Esophagus squamous epithelium (tissue), 5 donors: ENCODE results near the gene PTGDR. TPM values are rescaled to one million over a fixed set of nuclear protein-coding genes. Genes with fewer than 3 reads are reported as not detected.

Experiments used
- DNase-seq: peaks from one replicate; lab custom pipeline; 2025; lab: John Stamatoyannopoulos, UW
- H3K27ac ChIP-seq, 4 donors: fragments of 200-600 bp; sonication (generic); one replicate each; pipeline ENCODE4 v1.5.1; 2016 to 2019; ENCODE audit warnings: mild to moderate bottlenecking in 1 of 4
- H3K27me3 ChIP-seq, 4 donors: fragments of 200-600 bp; sonication (generic); 1 replicate in 3 of 4; 2 replicates in 1 of 4; pipeline versions ENCODE4 v1.5.1 to v1.6.0; 2017 to 2021; ENCODE audit warnings: antibody characterized with exemption in 1 of 4
- H3K36me3 ChIP-seq, 3 donors: fragments of 200-600 bp; sonication (generic); one replicate each; pipeline ENCODE4 v1.5.1; 2016 to 2019
- H3K4me1 ChIP-seq, 3 donors: fragments of 200-600 bp; sonication (generic); one replicate each; pipeline ENCODE4 v1.5.1; 2017 to 2019
- H3K4me3 ChIP-seq, 4 donors: fragments of 200-600 bp; sonication (generic); 1 replicate in 3 of 4; 2 replicates in 1 of 4; pipeline ENCODE4 v1.5.1; 2016 to 2019; ENCODE audit warnings: mild to moderate bottlenecking in 2 of 4, moderate library complexity in 1 of 4
- H3K9me3 ChIP-seq, 3 donors: fragments of 200-600 bp; sonication (generic); one replicate each; pipeline ENCODE4 v1.5.1; 2016 to 2019
- CTCF ChIP-seq, 6 experiments: fragments of 450-650 bp in 4 of 6; fragments of 200-600 bp in 2 of 6; sonication (generic) in 2 of 6; IDR thresholded peaks; one replicate each; pipeline ENCODE4 v1.5.1; 2016 to 2019; ENCODE audit warnings: antibody characterized with exemption in 6 of 6, mild to moderate bottlenecking in 4 of 6, moderate library complexity in 4 of 6
- POLR2A ChIP-seq, 4 donors: fragments of 450-650 bp; IDR thresholded peaks; one replicate each; pipeline ENCODE4 v1.6.1; 2017; ENCODE audit warnings: antibody characterized with exemption in 4 of 4, mild to moderate bottlenecking in 4 of 4, moderate library complexity in 3 of 4
- WGBS, 2 donors: methylation state at CpG; one replicate each; pipeline ENCODE4 v1.1.5; 2018; 5-methylcytosine and 5-hydroxymethylcytosine counted together
- intact Hi-C: fragments of 100-400 bp; cut with DNase I; formaldehyde crosslinking; loops from one replicate; pipeline ENCODE4 v1.15.0; 2022
- total RNA-seq, 4 donors: library from RNA; depleted of rRNA; stranded (reverse); fragments of >200 nt; gene quantifications; one replicate each; pipeline ENCODE4 v1.1.0, GENCODE V29; 2016
- donor health status: DM: yes; HTN: yes; CAD: no.

The PTGDR gene
- total RNA-seq, 4 donors from 2014 or later, result 0.57 TPM; not detected in 3

GRCh38 chr14:52262600-52262999, 4.9 kb upstream of the PTGDR start:
- H3K36me3 ChIP-seq, result no peaks in the 10 kb centered on the region
- H3K27ac ChIP-seq, result no peak overlapping the region
- 56 to 82% methylated on average over 1 of the region's 1 CpG for WGBS, 2 donors
- TF ChIP-seq CTCF (IDR thresholded peaks at IDR 0.05) (no peak), POLR2A (IDR thresholded peaks at IDR 0.05) (no peak)
- H3K27me3 ChIP-seq, result peaks cover 0 to 12% (median 0%) of the 10 kb centered on the region in 4 donors
- intact Hi-C loops, result no loop called here
- no peak overlapping the region for H3K4me3 ChIP-seq
- no peak for DNase-seq
- H3K4me1 ChIP-seq, result peaks cover 0 to 12% (median 2%) of the 10 kb centered on the region in 3 donors
- H3K9me3 ChIP-seq, result no peaks in the 10 kb centered on the region

GRCh38 chr14:52263190-52263589, 4.3 kb upstream of the PTGDR start:
- DNase-seq, result no peak
- H3K27ac ChIP-seq, result no peak overlapping the region
- H3K4me1 ChIP-seq, result peaks cover 5 to 18% (median 6%) of the 10 kb centered on the region in 3 donors
- intact Hi-C loops, result no loop called here
- H3K36me3 ChIP-seq, result no peaks in the 10 kb centered on the region
- H3K9me3 ChIP-seq, result no peaks in the 10 kb centered on the region
- H3K27me3 ChIP-seq, result peaks cover 0 to 18% (median 3%) of the 10 kb centered on the region in 4 donors
- TF ChIP-seq POLR2A (IDR thresholded peaks at IDR 0.05), result no peak
- TF ChIP-seq CTCF (IDR thresholded peaks at IDR 0.05), result no peak
- no peak overlapping the region for H3K4me3 ChIP-seq

- peaks cover 6 to 35% (median 10%) of the 10 kb centered on the region in 3 donors for H3K4me1 ChIP-seq
- 52 to 61% methylated on average over 5 of the region's 5 CpGs for WGBS, 2 donors
- peaks cover 0 to 38% (median 5%) of the 10 kb centered on the region in 4 donors for H3K27me3 ChIP-seq
- H3K27ac ChIP-seq, result no peak overlapping the region
- no peak overlapping the region for H3K4me3 ChIP-seq
- TF ChIP-seq POLR2A (IDR thresholded peaks at IDR 0.05) (no peak), CTCF (IDR thresholded peaks at IDR 0.05) (no peak)
- intact Hi-C loops, result no loop called here
- no peak for DNase-seq
- no peaks in the 10 kb centered on the region for H3K9me3 ChIP-seq
- H3K36me3 ChIP-seq, result no peaks in the 10 kb centered on the region
Observed at GRCh38 chr14:52265253-52265652, 2.2 kb upstream of the PTGDR start.

GRCh38 chr14:52266179-52266578, 1.3 kb upstream of the PTGDR start:
- 25 to 39% methylated on average over 3 of the region's 3 CpGs for WGBS, 2 donors
- intact Hi-C loops, result no loop called here
- TF ChIP-seq CTCF (IDR thresholded peaks at IDR 0.05) (no peak), POLR2A (IDR thresholded peaks at IDR 0.05) (no peak)
- H3K9me3 ChIP-seq, result no peaks in the 10 kb centered on the region
- no peak overlapping the region for H3K4me3 ChIP-seq
- DNase-seq, result no peak
- H3K4me1 ChIP-seq, result peaks cover 6 to 35% (median 10%) of the 10 kb centered on the region in 3 donors
- H3K27me3 ChIP-seq, result peaks cover 0 to 45% (median 5%) of the 10 kb centered on the region in 4 donors
- H3K36me3 ChIP-seq, result no peaks in the 10 kb centered on the region
- H3K27ac ChIP-seq, result no peak overlapping the region

- Histone ChIP-seq H3K9me3 (no peaks in the 10 kb centered on the region), H3K27me3 (peaks cover 0 to 45% (median 5%) of the 10 kb centered on the region in 4 donors), H3K4me3 (peak overlapping the region in 1 of 4 donors; percentile 60), H3K27ac (peak overlapping the region in 2 of 4 donors; percentile 26 to 50), H3K4me1 (peaks cover 6 to 35% (median 10%) of the 10 kb centered on the region in 3 donors), H3K36me3 (no peaks in the 10 kb centered on the region)
- intact Hi-C loops, result no loop called here
- WGBS, 2 donors, result 45 to 65% methylated on average over 3 to 5 of the region's 5 CpGs
- TF ChIP-seq CTCF (IDR thresholded peaks at IDR 0.05) (no peak), POLR2A (IDR thresholded peaks at IDR 0.05) (no peak)
- no peak for DNase-seq
Observed at GRCh38 chr14:52266782-52267181, 716 bp upstream of the PTGDR start.
